D721Med (cell line): Measurements from ENCODE around the gene C3orf52.

Source experiments
- DNase-seq: peaks from one replicate; pipeline ENCODE4 v3.0.0; 2011; ENCODE audit warnings: low spot score; ENCODE audit not compliant: insufficient read length
- FAIRE-seq: peaks from 2 replicates; lab custom pipeline; 2011; peaks lifted over from hg19 to GRCh38; lab: Jason Lieb, UNC
- CTCF ChIP-seq: IDR thresholded peaks from 2 replicates; pipeline ENCODE4 v1.5.1; 2012; ENCODE audit warnings: mild to moderate bottlenecking, control low read depth; ENCODE audit not compliant: insufficient read depth; ENCODE audit errors: missing control alignments

C3orf52 gene

GRCh38 chr3:112132088-112132487, 45.9 kb downstream of the C3orf52 start:
- no peak for FAIRE-seq
- TF ChIP-seq CTCF = no peak
- DNase-seq = no peak

GRCh38 chr3:112132554-112132953, 46.4 kb downstream of the C3orf52 start:
- DNase-seq (no peak), FAIRE-seq (no peak)
- no peak for TF ChIP-seq CTCF

GRCh38 chr3:112132975-112133448, 46.8 kb downstream of the C3orf52 start, which contains the start of gene GCSAM:
Gene GCSAM, minus strand, starts transcription at chr3:112133248. Its CDS starts 128 bp downstream, at chr3:112133120.
- DNase-seq (no peak), FAIRE-seq (no peak)
- no peak for TF ChIP-seq CTCF

- FAIRE-seq = no peak
- no peak for DNase-seq
- TF ChIP-seq CTCF = no peak
These were observed 47.6 kb downstream of the C3orf52 start for GRCh38 chr3:112133626-112134334.

- no peak for FAIRE-seq
- DNase-seq = no peak
- no peak for TF ChIP-seq CTCF
These were observed 48.3 kb downstream of the C3orf52 start for GRCh38 chr3:112134335-112135124.

GRCh38 chr3:112136046-112136445, 49.9 kb downstream of the C3orf52 start:
- TF ChIP-seq CTCF = no peak
- DNase-seq (no peak), FAIRE-seq (no peak)
